HepG2 (cell line): Measurements from ENCODE around the gene PPOX. TPM values are rescaled to one million over a fixed set of nuclear protein-coding genes. Genes with fewer than 3 reads are reported as not detected.

Source experiments
- ATAC-seq: fragments of 200-7000 bp; cut with Tn5 transposase; 3 replicates; pipeline ENCODE4 v1.9.1; 2020; ENCODE audit warnings: mild to moderate bottlenecking, moderate library complexity
- BruUV-seq: library from RNA; stranded (reverse); fragments of 400-500 nt; replicated peaks from 2 replicates; lab custom pipeline; 2021; lab: Mats Ljungman, UMichigan
- CTCF ChIA-PET: fragments of 300-600 bp; formaldehyde crosslinking; extraction: SDS; loops from one replicate; lab custom pipeline; 2021; ENCODE audit warnings: low total read pairs, inconsistent platforms, low intra/inter-chr PET ratio; lab: Yijun Ruan, JAX
- POLR2A ChIA-PET: fragments of 350-600 bp; sonication (Branson Sonifier 250); formaldehyde crosslinking; loops from one replicate; lab custom pipeline; 2020; ENCODE audit warnings: antibody characterized with exemption, inconsistent platforms; lab: Yijun Ruan, JAX
- DNase-seq: peaks from one replicate; pipeline ENCODE4 v3.0.0-alpha.2; 2015; ENCODE audit warnings: low spot score
- FAIRE-seq: peaks from 3 replicates; lab custom pipeline; 2011; peaks lifted over from hg19 to GRCh38; lab: Jason Lieb, UNC
- H2AFZ ChIP-seq: one replicate; pipeline ENCODE4 v1.6.1; 2011; ENCODE audit warnings: low read length, inconsistent platforms
- H3K27ac ChIP-seq: fragments of 300-600 bp; 3 replicates; pipeline ENCODE4 v1.8.0; 2011; ENCODE audit warnings: mixed run types, mild to moderate bottlenecking, mixed read lengths, low read length, inconsistent platforms; ENCODE audit not compliant: insufficient read depth; ENCODE audit errors: extremely low read length
- H3K27me3 ChIP-seq, 2 experiments: fragments of 200-600 bp in 1 of 2; 2 replicates in 1 of 2; 3 replicates in 1 of 2; pipeline versions ENCODE4 v1.6.0 to v1.8.0; 2011; ENCODE audit warnings: low read length in 2 of 2, mild to moderate bottlenecking in 2 of 2, moderate library complexity in 2 of 2, inconsistent platforms in 1 of 2; ENCODE audit not compliant: insufficient read depth in 2 of 2, control insufficient read depth in 1 of 2
- H3K36me3 ChIP-seq, 2 experiments: fragments of 200-600 bp in 1 of 2; replicated peaks in 1 of 2; 2 replicates in 1 of 2; 3 replicates in 1 of 2; pipeline versions ENCODE4 v1.5.1 to v1.8.0; 2011; ENCODE audit warnings: low read length in 2 of 2, inconsistent platforms in 1 of 2; ENCODE audit not compliant: insufficient read depth in 2 of 2, control insufficient read depth in 1 of 2
- H3K4me1 ChIP-seq: 2 replicates; pipeline ENCODE4 v1.5.1; 2012; ENCODE audit warnings: low read length, inconsistent platforms; ENCODE audit not compliant: insufficient read depth
- H3K4me2 ChIP-seq: 2 replicates; pipeline ENCODE4 v1.6.0; 2011; ENCODE audit warnings: low read depth, low read length, inconsistent platforms
- H3K4me3 ChIP-seq, 3 experiments: fragments of 200-600 bp in 1 of 3; sonication (generic), shearing (Covaris generic) in 1 of 3; replicated peaks in 1 of 3; 2 replicates each; pipeline ENCODE4 v1.5.1; 2011 to 2016; ENCODE audit warnings: low read length in 3 of 3, inconsistent platforms in 2 of 3, low read depth in 2 of 3, mild to moderate bottlenecking in 2 of 3, control low read depth in 1 of 3, mixed read lengths in 1 of 3; ENCODE audit not compliant: insufficient read depth in 1 of 3
- H3K79me2 ChIP-seq: one replicate; pipeline ENCODE4 v1.6.1; 2011; ENCODE audit warnings: low read length, inconsistent platforms; ENCODE audit not compliant: insufficient read depth
- H3K9ac ChIP-seq: 2 replicates; pipeline ENCODE4 v1.6.0; 2011; ENCODE audit warnings: mild to moderate bottlenecking, low read depth, low read length, inconsistent platforms; ENCODE audit not compliant: insufficient read depth
- H3K9me3 ChIP-seq: 2 replicates; pipeline ENCODE4 v1.5.1; 2012; ENCODE audit warnings: mild to moderate bottlenecking, low read length
- H4K20me1 ChIP-seq: 2 replicates; pipeline ENCODE4 v1.6.0; 2011; ENCODE audit warnings: inconsistent platforms, mild to moderate bottlenecking, low read length, moderate library complexity; ENCODE audit not compliant: insufficient read depth
- ADNP ChIP-seq: sonication (generic); formaldehyde crosslinking; IDR thresholded peaks from 2 replicates; pipeline ENCODE4 v1.4.0; 2020; ENCODE audit warnings: missing genetic modification reagents
- AKAP8 ChIP-seq: sonication (generic); formaldehyde crosslinking; IDR thresholded peaks from 2 replicates; pipeline ENCODE4 v1.5.1; 2020; ENCODE audit warnings: mild to moderate bottlenecking, missing genetic modification reagents
- CBX1 ChIP-seq: IDR thresholded peaks from one replicate; pipeline ENCODE4 v1.6.1; 2016; ENCODE audit warnings: antibody characterized with exemption, low read depth
- FLYWCH1 ChIP-seq: sonication (generic); formaldehyde crosslinking; IDR thresholded peaks from 2 replicates; pipeline ENCODE4 v1.8.1; 2023; ENCODE audit warnings: mild to moderate bottlenecking, missing genetic modification reagents
- FOXA1 ChIP-seq, 2 experiments: fragments of 450-650 bp in 1 of 2; sonication (generic) in 1 of 2; formaldehyde crosslinking in 1 of 2; IDR thresholded peaks; 2 replicates each; pipeline versions ENCODE4 v1.4.0 to v1.6.1; 2016 to 2020; ENCODE audit warnings: missing genetic modification reagents in 1 of 2
- FOXA3 ChIP-seq: IDR thresholded peaks from 2 replicates; pipeline ENCODE4 v1.6.1; 2016; ENCODE audit warnings: missing genetic modification reagents, missing compliant biosample characterization
- FOXO1 ChIP-seq: sonication (generic); formaldehyde crosslinking; IDR thresholded peaks from 2 replicates; pipeline ENCODE4 v1.4.0; 2020; ENCODE audit warnings: missing genetic modification reagents
- GTF2F1 ChIP-seq: fragments of 150-350 bp; IDR thresholded peaks from 2 replicates; pipeline ENCODE4 v1.6.1; 2014; ENCODE audit warnings: low read length
- KAT2B ChIP-seq: fragments of 150-350 bp; IDR thresholded peaks from 2 replicates; pipeline ENCODE4 v1.6.1; 2014; ENCODE audit warnings: low read depth, low read length, borderline replicate concordance
- KDM1A ChIP-seq: IDR thresholded peaks from 2 replicates; pipeline ENCODE4 v1.6.1; 2016; ENCODE audit warnings: missing compliant biosample characterization
- RORA ChIP-seq: sonication (generic); formaldehyde crosslinking; IDR thresholded peaks from 2 replicates; pipeline ENCODE4 v1.5.0; 2020; ENCODE audit warnings: mild to moderate bottlenecking, missing genetic modification reagents, moderate library complexity
- SMAD3 ChIP-seq: sonication (generic); formaldehyde crosslinking; IDR thresholded peaks from 2 replicates; pipeline ENCODE4 v1.4.0; 2020; ENCODE audit warnings: missing genetic modification reagents
- SSRP1 ChIP-seq: IDR thresholded peaks from 2 replicates; pipeline ENCODE4 v1.6.1; 2016; ENCODE audit warnings: control low read depth
- SYNCRIP ChIP-seq: fragments of 200-400 bp; formaldehyde crosslinking; IDR thresholded peaks from 2 replicates; pipeline ENCODE4 v1.6.1; 2018; ENCODE audit warnings: mild to moderate bottlenecking, low read depth, low read length; ENCODE audit not compliant: insufficient read depth
- TFAP4 ChIP-seq: sonication (generic); IDR thresholded peaks from 2 replicates; pipeline ENCODE4 v1.6.1; 2016; ENCODE audit warnings: low read depth, borderline replicate concordance
- ZMAT3 ChIP-seq: sonication (generic); formaldehyde crosslinking; conservative IDR thresholded peaks from 2 replicates; pipeline ENCODE4 v1.7.0; 2021; ENCODE audit warnings: missing genetic modification reagents
- ZNF234 ChIP-seq: sonication (generic); formaldehyde crosslinking; conservative IDR thresholded peaks from 2 replicates; pipeline ENCODE4 v1.5.1; 2020; ENCODE audit warnings: mild to moderate bottlenecking, missing genetic modification reagents
- ZNF274 ChIP-seq: sonication (generic); formaldehyde crosslinking; IDR thresholded peaks from 2 replicates; pipeline ENCODE4 v1.5.1; 2020; ENCODE audit warnings: mild to moderate bottlenecking, missing genetic modification reagents
- ZNF317 ChIP-seq: sonication (generic); formaldehyde crosslinking; IDR thresholded peaks from 2 replicates; pipeline ENCODE4 v1.5.0; 2020; ENCODE audit warnings: mild to moderate bottlenecking, missing genetic modification reagents
- ZNF335 ChIP-seq: sonication (generic); formaldehyde crosslinking; IDR thresholded peaks from 2 replicates; pipeline ENCODE4 v1.4.0; 2020; ENCODE audit warnings: missing genetic modification reagents
- ZNF629 ChIP-seq: sonication (generic); formaldehyde crosslinking; conservative IDR thresholded peaks from 2 replicates; pipeline ENCODE4 v1.5.0; 2020; ENCODE audit warnings: missing genetic modification reagents
- ZNF788 ChIP-seq: sonication (generic); formaldehyde crosslinking; IDR thresholded peaks from 2 replicates; pipeline ENCODE4 v1.5.0; 2020; ENCODE audit warnings: mild to moderate bottlenecking, missing genetic modification reagents, borderline replicate concordance
- ZNF878 ChIP-seq: sonication (generic); formaldehyde crosslinking; IDR thresholded peaks from 2 replicates; pipeline ENCODE4 v1.8.1; 2023; ENCODE audit warnings: mild to moderate bottlenecking, missing genetic modification reagents, moderate library complexity
- WGBS: methylation state at CpG from one replicate; pipeline ENCODE4 v1.1.6; 2017; ENCODE audit warnings: low lambda C conversion rate; 5-methylcytosine and 5-hydroxymethylcytosine counted together
- in situ Hi-C: cut with HindIII; loops from 2 replicates; pipeline ENCODE4 v1.10.0; 2017; ENCODE audit warnings: low pct_unique_long_range_greater_than_20kb; ENCODE audit not compliant: extremely low pct_ligation_motif_present
- intact Hi-C: fragments of 100-400 bp; cut with micrococcal nuclease; formaldehyde crosslinking; loops from one replicate; pipeline ENCODE4 v1.10.0; 2022; ENCODE audit not compliant: unreplicated experiment
- polyA plus RNA-seq, 8 experiments: library from polyadenylated mRNA; depleted of rRNA in 3 of 8; stranded (reverse) in 7 of 8; unstranded in 1 of 8; fragments of >200 nt; fragmentation: Illumina TruSeq in 4 of 8; extraction: Trizol in 4 of 8; gene quantifications; 2 replicates each; pipeline versions ENCODE4 v1.2.1 to v1.2.3, GENCODE V29; 2011 to 2016; ENCODE audit warnings: low read depth in 4 of 8, missing spikeins in 1 of 8, mixed read lengths in 1 of 8; ENCODE audit not compliant: insufficient read depth in 1 of 8
- total RNA-seq, 5 experiments: library from RNA; depleted of rRNA; stranded (reverse); fragments of >200 nt; fragmentation: Illumina TruSeq; extraction: Trizol; gene quantifications; 2 replicates each; pipeline ENCODE4 v1.2.3, GENCODE V29; 2016; ENCODE audit warnings: low read depth in 1 of 5

The PPOX gene
- total and polyA plus RNA-seq, 2 of the 13 experiments (the other 11 are each of a cell fraction or from before 2014, with no cell fraction given) = 15.5 to 27.7 TPM

- TF ChIP-seq ZNF788 (no peak), CBX1 (no peak), SYNCRIP (no peak), TFAP4 (no peak), FOXA1 (IDR thresholded peaks at IDR 0.05) (no peak), FOXA1 (CRISPR knock-in tag; IDR thresholded peaks at IDR 0.05) (no peak), ZNF274 (CRISPR knock-in tag) (no peak), ZNF878 (CRISPR knock-in tag) (no peak), SMAD3 (no peak), GTF2F1 (no peak), FLYWCH1 (no peak), ZNF317 (CRISPR knock-in tag) (no peak), FOXO1 (CRISPR knock-in tag) (no peak), RORA (CRISPR knock-in tag) (no peak), ZNF629 (CRISPR knock-in tag) (no peak)
These were observed 29.9 kb downstream of the PPOX start (continued) for GRCh38 chr1:161196111-161196510.

- Histone ChIP-seq H3K79me2 (no peaks in the 10 kb centered on the region), H3K4me1 (peaks cover 70% of the 10 kb centered on the region), H3K9me3 (no peaks in the 10 kb centered on the region), H4K20me1 (no peaks in the 10 kb centered on the region), H3K36me3 (no peaks in the 10 kb centered on the region; a peak in 1 of 5 replicates), H2AFZ (no peak overlapping the region), H3K27me3 (no peaks in the 10 kb centered on the region), H3K27ac (no peak overlapping the region), H3K4me3 (no peak overlapping the region), H3K4me2 (peak overlapping the region; percentile 98), H3K9ac (no peak overlapping the region)
- ChIA-PET CTCF (no interaction called here), POLR2A (interaction anchor here (3.5 kb wide), 1 partner anchor 27 kb away, joined by 44 read pairs; the partner anchor contains the start of genes APOA2 and TOMM40L)
- no peak for DNase-seq
- FAIRE-seq = no peak
- intact Hi-C loops (no loop called here), in situ Hi-C loops (loop anchor here (5.0 kb wide), 1 partner anchor 186 kb away; no protein-coding TSS in a partner anchor)
- no peak for ATAC-seq
- 75% methylated on average over 17 of the region's 27 CpGs for WGBS
- BruUV-seq = no TSS peak
- TF ChIP-seq SSRP1 (CRISPR knock-in tag) (no peak), ZNF234 (CRISPR knock-in tag) (no peak), ZNF335 (CRISPR knock-in tag) (no peak), FOXA3 (CRISPR knock-in tag) (no peak), ZMAT3 (CRISPR knock-in tag) (no peak), ADNP (CRISPR knock-in tag) (no peak), KAT2B (no peak), KDM1A (CRISPR knock-in tag) (no peak), AKAP8 (no peak)
These were observed 30.6 kb downstream of the PPOX start for GRCh38 chr1:161196521-161197451.
